GM19025 (cell line): Measurements from ENCODE around the gene LTA.
"Not testable (repeated sequence)": the region's sequence is repeated elsewhere in the genome, so short reads cannot be mapped to it uniquely, and the experiment has no call there.

ENCODE experiments used
- ATAC-seq: cut with Tn5 transposase; IDR thresholded peaks from one replicate; pipeline ENCODE4 v1.9.1; 2021; ENCODE audit warnings: mild to moderate bottlenecking, low read depth, moderate library complexity; ENCODE audit not compliant: unreplicated experiment

The LTA gene

GRCh38 chr6:31586008-31586407 lies 13.9 kb downstream of the LTA start, which contains the start of gene LST1:
TSS of gene LST1 (plus strand) at chr6:31586277. CDS start at chr6:31587300, 1,023 bp downstream.
- no peak for ATAC-seq

GRCh38 chr6:31586599-31587281 lies 14.7 kb downstream of the LTA start:
- no peak for ATAC-seq

DNA sequence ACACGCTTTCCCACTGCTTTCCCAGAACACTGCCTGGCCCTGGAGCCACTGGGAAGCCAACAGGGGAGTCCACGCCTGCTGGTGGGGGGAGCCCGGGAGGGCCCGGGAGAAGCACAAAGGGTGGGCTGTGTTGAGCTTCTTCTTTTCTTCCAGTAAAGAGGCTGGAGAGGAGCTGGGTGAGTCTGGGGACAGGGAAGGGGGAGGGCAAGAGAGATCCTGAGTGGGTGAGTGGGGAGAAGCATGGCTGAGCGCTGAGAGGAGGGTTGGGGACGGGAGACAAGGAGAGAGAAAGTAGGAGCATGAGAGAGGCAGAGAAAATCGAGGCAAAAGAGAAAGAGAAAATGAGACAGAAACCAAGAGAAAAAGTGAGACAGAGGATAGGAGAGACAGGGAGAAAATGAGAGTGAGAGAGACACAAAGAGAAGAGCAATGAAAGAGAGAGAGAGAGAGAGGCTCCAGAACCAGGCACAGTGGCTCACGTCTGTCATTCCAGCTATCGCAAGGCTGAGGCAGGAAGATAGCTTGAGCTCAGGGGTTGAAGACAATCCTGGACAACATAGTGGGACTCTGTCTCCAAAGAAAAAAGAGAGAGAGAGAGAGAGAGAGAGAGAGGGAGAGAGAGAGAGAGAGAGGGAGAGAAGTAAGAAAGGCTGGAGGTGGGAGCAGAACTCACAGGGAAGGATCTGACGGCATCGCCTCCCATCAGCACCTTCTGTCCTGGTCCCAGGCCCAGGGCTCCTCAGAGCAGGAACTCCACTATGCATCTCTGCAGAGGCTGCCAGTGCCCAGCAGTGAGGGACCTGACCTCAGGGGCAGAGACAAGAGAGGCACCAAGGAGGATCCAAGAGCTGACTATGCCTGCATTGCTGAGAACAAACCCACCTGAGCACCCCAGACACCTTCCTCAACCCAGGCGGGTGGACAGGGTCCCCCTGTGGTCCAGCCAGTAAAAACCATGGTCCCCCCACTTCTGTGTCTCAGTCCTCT lies 16.0 kb downstream of the LTA start:
- no peak for ATAC-seq

- no peak for ATAC-seq
These were observed 17.0 kb downstream of the LTA start for GRCh38 chr6:31588871-31589650.

GRCh38 chr6:31590691-31591090 lies 18.6 kb downstream of the LTA start:
- not testable (repeated sequence) for ATAC-seq

- ATAC-seq: no peak
These were observed 20.3 kb downstream of the LTA start for GRCh38 chr6:31592396-31592771.

DNA sequence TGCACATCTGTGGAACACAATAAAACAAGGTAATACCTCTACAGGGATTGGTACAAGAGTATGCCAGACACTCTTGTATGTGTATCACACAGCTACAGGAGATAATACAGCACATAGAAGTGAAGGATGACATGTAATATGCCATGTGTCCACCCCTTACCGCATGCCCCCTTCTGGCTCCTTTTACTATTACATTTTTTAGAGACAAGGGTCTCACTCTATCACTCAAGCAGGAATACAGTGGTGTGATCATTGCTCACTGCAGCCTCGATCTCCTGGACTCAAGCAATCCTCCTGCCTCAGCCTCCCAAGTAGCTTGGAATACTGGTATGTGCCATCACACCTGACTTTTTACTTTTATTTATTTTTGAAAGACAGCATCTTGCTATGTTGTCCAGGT lies 24.9 kb downstream of the LTA start:
- no peak for ATAC-seq

GRCh38 chr6:31607317-31607716 lies 35.2 kb downstream of the LTA start:
- ATAC-seq: no peak

DNA sequence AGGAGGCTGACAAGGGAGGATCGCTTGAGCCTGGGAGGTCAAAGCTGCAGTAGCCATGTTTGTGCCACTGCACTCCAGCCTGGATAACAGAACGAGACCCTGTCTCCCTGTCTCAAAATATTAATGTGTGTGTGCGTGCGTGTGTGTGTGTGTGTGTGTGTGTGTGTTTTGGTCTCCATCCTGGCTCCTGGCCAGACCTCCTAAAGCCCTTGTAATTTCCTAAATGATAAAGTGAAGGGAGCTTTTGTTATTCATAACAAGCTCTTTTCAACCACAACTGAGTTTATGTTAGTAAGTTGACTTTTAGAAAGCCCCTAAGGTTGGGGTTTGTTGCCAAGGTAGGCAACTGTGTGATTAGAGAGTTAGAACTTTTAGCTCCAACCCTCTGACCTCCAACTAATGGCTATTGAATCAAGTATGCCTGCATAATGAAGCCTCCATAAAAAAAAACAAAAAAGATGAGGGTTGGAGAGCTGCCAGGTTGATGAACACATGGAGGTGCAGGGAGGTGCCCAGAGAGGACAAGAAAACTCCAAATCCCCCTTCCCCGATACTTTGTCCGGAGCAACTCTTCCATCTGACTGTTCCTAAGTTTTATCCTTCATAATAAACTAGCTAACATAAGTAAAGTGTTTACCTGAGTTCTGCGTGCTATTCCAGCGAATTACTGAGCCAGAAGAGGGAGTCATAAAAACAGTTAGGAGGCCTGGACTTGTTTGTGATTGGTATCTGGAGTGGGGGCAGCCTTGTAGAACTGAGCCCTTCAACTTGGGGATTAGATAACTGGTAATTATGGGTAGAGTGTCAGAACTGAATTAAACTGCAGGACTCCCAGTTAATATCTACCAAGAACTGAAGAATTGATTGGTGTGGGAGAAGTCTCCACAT lies 37.7 kb downstream of the LTA start:
- no peak for ATAC-seq

GRCh38 chr6:31610968-31611367 lies 38.9 kb downstream of the LTA start:
- ATAC-seq: no peak

DNA sequence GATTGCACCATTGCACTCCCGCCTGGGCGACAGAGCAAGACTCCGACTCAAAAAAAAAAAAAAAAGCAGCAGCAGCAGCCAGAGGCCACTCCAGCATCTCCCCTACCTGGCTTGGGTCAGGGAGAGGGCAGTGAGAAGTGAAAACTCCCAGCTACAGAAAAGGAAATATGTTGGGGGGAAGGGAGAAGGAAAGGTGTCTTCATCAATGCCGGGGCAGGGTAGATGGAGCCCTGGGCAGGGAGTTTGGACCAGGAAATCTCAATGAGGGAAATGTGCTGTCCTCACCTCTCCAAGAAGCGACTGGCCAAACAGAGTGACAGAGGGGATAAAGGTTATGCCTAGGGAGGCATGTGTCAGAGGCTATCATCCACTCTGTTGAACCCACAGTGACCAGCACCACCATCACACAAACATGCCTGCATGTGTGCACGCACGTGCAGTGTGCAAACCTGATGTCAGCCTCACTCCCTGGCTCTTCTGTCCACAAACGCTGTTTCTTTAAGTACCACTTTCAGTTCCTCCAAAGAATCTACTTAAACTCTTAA lies 42.1 kb downstream of the LTA start:
- no peak for ATAC-seq

GRCh38 chr6:31614684-31615578 lies 42.8 kb downstream of the LTA start, which contains the start of gene AIF1:
TSS of gene AIF1 (plus strand) at chr6:31615234. CDS start at chr6:31615330, 96 bp downstream.
- no peak for ATAC-seq

GRCh38 chr6:31615748-31616147 lies 43.7 kb downstream of the LTA start:
- ATAC-seq: no peak

DNA sequence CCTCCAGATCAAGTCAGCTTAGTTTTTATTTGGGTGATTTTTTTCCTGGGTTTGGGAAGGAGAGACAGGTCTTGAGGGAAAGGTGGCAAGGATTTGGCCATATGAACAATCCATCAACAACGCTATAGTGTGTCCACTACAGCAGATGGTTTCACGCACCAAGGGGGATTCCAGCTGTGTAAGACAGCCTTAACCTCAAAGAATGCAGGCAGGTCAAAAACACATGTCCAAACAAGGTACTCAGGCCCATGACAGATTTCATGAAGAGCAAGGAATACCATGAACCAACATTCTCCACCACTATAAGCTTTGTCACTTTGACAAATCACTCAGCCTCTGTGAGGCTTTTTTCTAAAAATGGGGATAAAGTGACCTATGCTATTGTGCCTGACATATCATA lies 44.9 kb downstream of the LTA start:
- no peak for ATAC-seq

DNA sequence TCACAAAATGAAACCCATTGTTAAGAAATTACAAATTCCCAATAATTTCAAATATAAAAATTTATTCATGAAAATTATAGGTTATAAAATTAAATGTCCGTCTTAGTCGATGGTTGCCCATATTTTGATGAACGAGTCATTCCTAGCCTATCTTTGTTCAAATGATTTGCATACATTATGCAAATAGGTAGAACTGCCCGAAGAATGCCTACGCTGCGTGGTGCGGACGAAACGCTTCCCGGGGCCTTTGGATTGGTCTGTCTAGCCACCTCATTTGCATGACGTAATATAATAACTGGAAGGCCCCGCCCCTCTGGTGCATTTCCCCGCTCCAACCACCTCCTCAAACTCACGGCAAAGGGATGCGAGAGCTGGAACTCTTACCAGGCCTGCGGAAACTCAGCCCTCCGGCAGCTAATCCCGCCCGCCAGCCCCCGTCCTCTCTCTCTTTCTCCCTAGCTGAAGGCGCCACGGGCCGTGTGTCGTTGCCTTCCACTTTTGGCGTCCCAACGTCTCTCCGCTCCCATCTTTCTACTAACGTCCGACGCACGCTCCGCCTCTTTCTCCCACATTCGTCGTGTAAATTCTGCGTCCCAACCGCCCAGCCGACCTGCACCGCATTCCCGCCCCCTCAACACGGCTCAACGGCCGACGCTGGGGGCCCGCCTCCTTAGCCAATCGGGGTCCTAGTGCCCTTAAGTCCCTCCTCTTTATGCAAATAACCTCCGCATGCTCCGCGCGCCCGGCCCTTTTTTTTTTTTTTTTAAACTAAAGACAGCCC lies 47.9 kb downstream of the LTA start:
- ATAC-seq: peak; percentile 77

DNA sequence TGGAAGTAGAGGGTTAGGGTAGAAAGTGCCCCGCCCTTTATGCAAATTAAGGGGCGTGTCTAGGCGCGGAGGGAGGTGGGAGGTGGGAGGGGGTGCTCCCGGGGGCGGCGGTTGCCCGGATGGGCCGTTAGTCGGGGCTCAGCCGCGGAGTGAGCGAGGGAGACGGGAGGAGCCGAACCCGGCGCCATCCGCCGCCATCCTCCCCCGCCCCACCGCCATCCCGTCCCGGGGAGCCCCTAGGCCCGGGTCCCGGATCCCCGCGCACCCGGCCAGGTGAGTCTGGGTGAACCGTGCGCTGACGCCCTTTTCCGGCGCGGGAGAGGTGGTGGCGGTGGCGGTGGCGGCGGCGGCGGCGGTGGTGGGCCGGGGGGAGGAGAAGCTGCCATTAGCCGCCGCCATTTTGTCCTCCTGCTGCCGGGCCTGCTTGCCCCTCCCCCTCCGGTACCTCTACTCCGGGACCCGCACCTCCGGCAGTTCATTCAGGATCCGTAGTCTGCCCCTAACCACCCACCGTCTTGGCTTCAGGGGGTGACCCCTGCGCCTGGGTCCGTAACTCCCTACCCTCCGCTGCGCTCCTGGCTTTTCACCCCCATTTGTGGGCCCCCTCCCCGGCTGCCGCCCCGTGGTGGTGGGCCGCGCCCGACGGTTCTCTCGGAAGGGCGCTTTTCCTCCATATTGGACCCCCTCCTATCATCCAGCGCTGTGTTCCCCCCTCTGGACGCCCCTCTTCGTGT lies 48.7 kb downstream of the LTA start, which contains the start of gene PRRC2A:
Gene PRRC2A (plus strand): TSS at position 130 of the 734 bp plus-strand sequence. CDS start 2,075 bp downstream, outside the sequence.
- peak; percentile 56 for ATAC-seq
